Skeletal muscle tissue (tissue), 4 donors: ENCODE data around the gene LDAH. TPM values are rescaled to one million over a fixed set of nuclear protein-coding genes. Genes with fewer than 3 reads are reported as not detected.
"Not testable (repeated sequence)": the region's sequence is repeated elsewhere in the genome, so short reads cannot be mapped to it uniquely, and the experiment has no call there.

ENCODE experiments used
- H3K27ac ChIP-seq: one replicate; pipeline ENCODE4 v1.7.0; 2013; ENCODE audit warnings: mild to moderate bottlenecking, low read depth, low read length, inconsistent platforms
- H3K27me3 ChIP-seq, 3 donors: one replicate each; pipeline ENCODE4 v1.7.0; 2013; ENCODE audit warnings: low read length in 3 of 3; ENCODE audit not compliant: control insufficient read depth in 3 of 3, insufficient read depth in 3 of 3
- H3K36me3 ChIP-seq, 3 donors: one replicate each; pipeline ENCODE4 v1.7.0; 2013; ENCODE audit warnings: low read length in 3 of 3; ENCODE audit not compliant: control insufficient read depth in 3 of 3, insufficient read depth in 3 of 3
- H3K4me1 ChIP-seq, 3 donors: one replicate each; pipeline ENCODE4 v1.7.0; 2013; ENCODE audit warnings: low read length in 3 of 3, mild to moderate bottlenecking in 3 of 3; ENCODE audit not compliant: control insufficient read depth in 3 of 3, insufficient read depth in 3 of 3
- H3K4me3 ChIP-seq, 3 donors: one replicate each; pipeline ENCODE4 v1.7.0; 2013; ENCODE audit warnings: low read length in 3 of 3
- H3K9ac ChIP-seq, 3 donors: one replicate each; pipeline ENCODE4 v1.7.0; 2013; ENCODE audit warnings: low read length in 3 of 3, mild to moderate bottlenecking in 3 of 3, moderate library complexity in 2 of 3, low read depth in 1 of 3
- H3K9me3 ChIP-seq, 3 donors: one replicate each; pipeline ENCODE4 v1.7.0; 2013; ENCODE audit warnings: low read length in 3 of 3; ENCODE audit not compliant: control insufficient read depth in 3 of 3
- total RNA-seq: library from RNA; depleted of rRNA; stranded (reverse); fragments of >200 nt; gene quantifications from one replicate; pipeline ENCODE4 v1.2.3, GENCODE V29; 2014
- donor health status: Osteomylitis.

Gene LDAH
- total RNA-seq, 1 donor from 2014 or later = 6.3 TPM

GRCh38 chr2:20796374-20796791 lies 26.5 kb downstream of the LDAH start:
- H3K9me3 ChIP-seq = no peaks in the 10 kb centered on the region
- no peaks in the 10 kb centered on the region for H3K36me3 ChIP-seq
- H3K27me3 ChIP-seq = no peaks in the 10 kb centered on the region
- no peaks in the 10 kb centered on the region for H3K4me1 ChIP-seq
- H3K27ac ChIP-seq = no peak overlapping the region
- H3K4me3 ChIP-seq = no peak overlapping the region
- H3K9ac ChIP-seq = no peak overlapping the region

DNA sequence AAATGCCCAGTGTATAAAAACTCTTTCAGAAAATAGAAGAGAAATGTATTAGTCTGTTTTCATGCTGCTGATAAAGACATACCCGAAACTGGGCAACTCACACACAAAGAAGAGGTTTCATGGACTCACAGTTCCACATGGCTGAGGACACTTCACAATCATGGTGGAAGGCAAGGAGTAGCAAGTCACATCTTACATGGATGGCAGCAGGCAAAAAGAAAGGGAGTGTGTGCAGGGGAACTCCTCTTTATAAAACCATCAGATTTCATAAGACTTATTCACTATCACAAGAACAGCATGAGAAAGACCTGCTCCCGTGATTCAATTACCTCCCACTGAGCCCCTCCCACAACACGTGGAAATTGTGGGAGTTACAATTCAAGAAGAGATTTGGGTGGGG lies 29.0 kb downstream of the LDAH start:
- not testable (repeated sequence) for H3K9ac ChIP-seq, H3K9me3 ChIP-seq, H3K36me3 ChIP-seq, H3K4me3 ChIP-seq, H3K27ac ChIP-seq, H3K27me3 ChIP-seq, H3K4me1 ChIP-seq

DNA sequence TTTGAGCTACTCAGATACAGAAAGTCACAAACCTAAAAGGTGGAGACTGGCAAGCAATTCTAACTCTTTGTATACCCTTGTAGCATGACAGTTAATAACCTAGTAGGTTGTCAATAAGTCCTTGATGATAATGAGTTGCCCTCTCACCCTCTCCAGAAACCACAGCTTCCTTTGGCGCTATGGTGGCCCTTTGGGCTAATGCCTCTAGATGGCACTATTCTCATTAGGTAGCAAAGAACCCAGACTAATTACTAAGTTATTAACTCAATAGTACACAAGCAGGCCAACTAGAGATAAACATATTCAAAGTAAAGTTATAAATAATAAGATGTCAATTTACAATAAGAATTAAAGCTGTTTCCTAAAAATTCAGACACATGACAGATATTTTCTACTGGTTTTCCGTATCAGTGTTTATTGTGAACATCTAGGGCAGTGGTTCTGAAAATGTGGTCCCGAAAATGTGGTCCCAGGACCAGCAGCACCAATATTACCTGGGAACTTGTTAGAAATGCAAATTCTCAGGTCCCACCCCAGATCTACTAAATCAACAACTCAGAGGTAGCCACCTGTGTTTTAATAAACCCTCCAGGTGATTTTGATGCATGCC lies 41.1 kb downstream of the LDAH start:
- Histone ChIP-seq H3K27me3 (no peaks in the 10 kb centered on the region), H3K9ac (no peak overlapping the region), H3K4me1 (no peaks in the 10 kb centered on the region)

DNA sequence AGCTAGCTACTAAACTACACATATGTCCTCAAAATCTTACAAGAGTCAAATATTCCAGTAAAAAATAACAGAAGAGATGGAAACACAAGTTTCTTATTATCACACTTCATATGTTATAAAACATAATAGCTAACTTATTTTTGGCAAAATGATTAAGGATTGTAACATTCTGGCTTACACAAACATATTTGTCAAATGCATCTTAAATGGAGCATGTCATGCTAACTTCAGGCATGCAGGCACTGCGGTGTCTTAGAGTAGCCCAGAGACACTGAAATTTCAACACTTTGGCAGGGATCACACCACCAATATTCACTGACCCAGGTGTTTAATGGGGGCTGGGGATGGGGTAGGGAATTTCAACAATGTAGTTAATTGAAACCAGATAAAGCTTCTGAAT lies 51.6 kb downstream of the LDAH start:
- no peaks in the 10 kb centered on the region for H3K9me3 ChIP-seq
- H3K36me3 ChIP-seq = peaks cover 0 to 3% (median 0%) of the 10 kb centered on the region in 3 donors
- H3K27me3 ChIP-seq = no peaks in the 10 kb centered on the region
- no peaks in the 10 kb centered on the region for H3K4me1 ChIP-seq
- H3K9ac ChIP-seq = no peak overlapping the region
- no peak overlapping the region for H3K27ac ChIP-seq
- H3K4me3 ChIP-seq = no peak overlapping the region

More for the DNA sequence above, 41.1 kb downstream of the LDAH start:
- Histone ChIP-seq H3K9me3 (no peaks in the 10 kb centered on the region), H3K4me3 (no peak overlapping the region), H3K27ac (no peak overlapping the region), H3K36me3 (no peaks in the 10 kb centered on the region)

GRCh38 chr2:20766798-20767644 lies 55.9 kb downstream of the LDAH start:
- no peaks in the 10 kb centered on the region for H3K9me3 ChIP-seq
- no peaks in the 10 kb centered on the region for H3K36me3 ChIP-seq
- no peak overlapping the region for H3K4me3 ChIP-seq

DNA sequence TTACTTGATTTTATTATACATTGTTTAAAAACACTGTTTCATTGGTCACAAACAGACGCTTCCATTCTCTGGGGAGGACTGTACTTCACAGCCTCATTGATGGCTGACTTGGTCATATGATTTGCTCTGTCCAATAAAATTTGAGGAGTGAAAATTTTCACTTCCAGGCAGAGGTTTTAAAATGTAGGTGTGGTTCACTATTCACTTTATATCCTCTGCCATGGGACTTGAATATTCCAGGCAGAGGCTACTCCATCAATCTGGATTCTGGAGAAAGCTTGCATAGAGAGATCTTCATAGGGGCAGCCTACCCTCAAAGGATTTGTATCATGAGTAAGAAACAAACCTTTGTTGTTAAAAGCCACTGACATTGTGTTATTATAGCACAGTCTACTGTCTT lies 56.7 kb downstream of the LDAH start:
- H3K27me3 ChIP-seq = no peaks in the 10 kb centered on the region
- H3K36me3 ChIP-seq = no peaks in the 10 kb centered on the region
- no peaks in the 10 kb centered on the region for H3K9me3 ChIP-seq
- no peak overlapping the region for H3K27ac ChIP-seq
- H3K4me1 ChIP-seq = no peaks in the 10 kb centered on the region
- no peak overlapping the region for H3K4me3 ChIP-seq
- H3K9ac ChIP-seq = no peak overlapping the region

More at GRCh38 chr2:20766798-20767644, 55.9 kb downstream of the LDAH start:
- no peaks in the 10 kb centered on the region for H3K27me3 ChIP-seq
- H3K9ac ChIP-seq = no peak overlapping the region
- H3K27ac ChIP-seq = no peak overlapping the region
- H3K4me1 ChIP-seq = no peaks in the 10 kb centered on the region

DNA sequence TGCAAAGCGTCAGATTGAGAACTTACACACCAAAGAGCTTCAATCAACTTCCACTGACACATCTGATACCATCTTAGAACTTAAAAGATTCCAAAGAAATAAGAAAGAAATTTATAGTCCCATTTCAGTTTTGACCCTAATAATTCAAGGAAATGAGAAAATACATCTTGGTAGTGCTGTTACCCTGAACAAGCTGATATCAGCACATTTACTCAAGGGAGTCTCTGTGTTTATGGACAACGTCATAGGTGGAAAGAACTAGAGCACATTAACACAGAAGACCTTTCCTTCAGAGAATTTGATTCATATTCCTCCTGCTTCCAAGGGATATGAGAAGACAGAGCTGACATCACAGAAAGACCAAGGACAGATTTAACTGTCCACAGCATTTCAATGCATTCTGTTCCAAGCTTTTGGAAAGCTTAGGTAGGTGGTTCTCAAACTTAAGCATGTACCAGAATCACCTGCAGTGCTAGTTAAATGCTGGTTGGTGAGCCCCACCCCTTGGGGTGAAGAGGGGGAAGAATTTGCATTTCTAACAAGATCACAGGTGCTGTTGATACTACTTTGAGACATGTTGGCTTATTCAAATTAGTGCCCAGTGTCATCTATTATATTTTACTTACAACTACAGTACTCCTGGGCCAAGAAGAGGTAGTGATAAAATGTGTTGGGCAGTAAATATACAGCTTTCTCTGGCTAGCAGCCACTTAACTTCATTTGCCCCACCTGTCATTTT lies 59.8 kb downstream of the LDAH start:
- Histone ChIP-seq H3K36me3 (no peaks in the 10 kb centered on the region), H3K4me1 (no peaks in the 10 kb centered on the region), H3K4me3 (no peak overlapping the region), H3K9me3 (no peaks in the 10 kb centered on the region), H3K9ac (no peak overlapping the region), H3K27me3 (no peaks in the 10 kb centered on the region), H3K27ac (no peak overlapping the region)

DNA sequence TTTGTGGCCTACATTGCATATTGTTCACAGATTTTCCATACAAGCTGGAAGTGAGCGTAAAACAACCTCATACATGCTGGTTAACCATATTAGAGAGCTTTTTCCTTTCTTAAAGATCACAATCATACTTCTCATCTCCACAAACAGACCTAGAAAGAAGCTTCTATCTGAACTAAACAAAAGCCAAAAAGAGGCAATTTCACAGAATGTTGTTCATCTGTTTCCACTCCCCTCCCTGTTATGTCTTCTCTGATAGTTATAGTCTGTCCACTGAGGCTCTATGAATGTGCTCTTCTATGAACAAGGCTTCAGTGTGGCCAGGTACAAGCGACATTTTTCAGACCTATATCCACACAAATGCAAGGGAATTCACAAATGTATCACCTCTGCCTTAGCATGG lies 63.4 kb downstream of the LDAH start:
- H3K4me3 ChIP-seq = no peak overlapping the region
- H3K36me3 ChIP-seq = no peaks in the 10 kb centered on the region
- H3K27me3 ChIP-seq = no peaks in the 10 kb centered on the region
- H3K4me1 ChIP-seq = no peaks in the 10 kb centered on the region
- no peak overlapping the region for H3K27ac ChIP-seq
- H3K9ac ChIP-seq = no peak overlapping the region
- H3K9me3 ChIP-seq = no peaks in the 10 kb centered on the region

DNA sequence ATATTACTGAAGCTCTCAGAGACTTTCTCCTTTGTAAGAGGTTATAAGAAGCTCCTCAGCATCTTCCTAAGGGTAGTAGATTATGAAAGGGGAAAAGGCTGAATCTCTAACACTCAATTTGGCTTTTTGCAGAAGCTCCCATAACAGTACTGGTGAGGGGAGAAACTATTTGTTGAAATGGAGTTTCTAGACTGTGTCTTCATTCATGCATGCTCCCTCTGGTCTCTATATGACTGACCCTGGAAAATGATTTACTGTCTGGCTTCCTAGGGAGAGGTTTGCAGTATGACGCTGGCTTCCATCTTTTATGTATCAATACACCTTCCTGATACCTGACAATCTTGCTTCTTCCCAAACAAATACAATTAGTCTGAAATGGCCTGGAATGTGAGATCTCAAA lies 63.9 kb downstream of the LDAH start:
- no peaks in the 10 kb centered on the region for H3K4me1 ChIP-seq
- no peaks in the 10 kb centered on the region for H3K36me3 ChIP-seq
- H3K9me3 ChIP-seq = no peaks in the 10 kb centered on the region
- no peak overlapping the region for H3K27ac ChIP-seq
- H3K9ac ChIP-seq = no peak overlapping the region
- no peaks in the 10 kb centered on the region for H3K27me3 ChIP-seq
- H3K4me3 ChIP-seq = no peak overlapping the region
